SK-N-MC (cell line): ENCODE data around the gene ARHGEF2.
"Not testable (repeated sequence)": the region's sequence is repeated elsewhere in the genome, so short reads cannot be mapped to it uniquely, and the experiment has no call there.

Source experiments
- EZH2 ChIP-seq: fragments of 200-600 bp; sonication (generic); IDR thresholded peaks from one replicate; pipeline ENCODE4 v1.6.1; 2017; ENCODE audit warnings: antibody characterized with exemption
- POLR2AphosphoS5 ChIP-seq: IDR thresholded peaks from 2 replicates; pipeline ENCODE4 v1.6.1; 2012; ENCODE audit warnings: mild to moderate bottlenecking, low read depth, low read length, borderline replicate concordance

DNA sequence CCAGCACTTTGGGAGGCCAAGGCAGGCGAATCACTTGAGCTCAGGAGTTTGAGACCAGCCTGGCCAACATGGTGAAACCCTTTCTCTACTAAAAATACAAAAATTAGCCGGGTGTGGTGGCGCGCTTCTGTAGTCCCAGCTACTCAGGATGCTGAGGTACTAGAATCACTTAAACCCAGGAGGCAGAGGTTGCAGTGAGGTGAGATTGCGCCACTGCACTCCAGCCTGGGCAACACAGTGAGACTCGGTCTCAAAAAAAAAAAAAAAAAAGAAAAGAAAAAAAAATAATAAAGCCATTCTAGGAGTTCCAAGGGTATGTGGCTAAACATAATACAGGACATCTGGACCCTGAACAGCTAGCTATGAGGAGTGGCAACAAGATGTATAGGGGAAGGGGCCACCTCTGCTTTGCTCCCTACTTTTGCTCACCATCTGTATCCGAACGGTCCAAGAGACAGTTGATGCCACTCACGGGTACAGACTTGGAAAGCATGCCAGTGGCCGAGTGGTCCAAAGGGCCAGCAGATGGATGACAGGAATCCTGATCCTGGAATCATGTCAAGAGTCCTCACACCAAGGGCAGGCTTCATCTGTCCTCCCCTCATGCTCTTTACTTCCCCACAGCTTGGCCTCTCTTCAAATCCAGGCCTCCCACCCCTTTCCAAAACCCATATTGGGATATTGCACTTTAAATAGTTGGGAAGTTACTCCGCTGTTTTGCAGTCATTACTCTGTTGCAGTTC lies 6.7 kb upstream of the ARHGEF2 start:
- TF ChIP-seq EZH2, POLR2AphosphoS5: not testable (repeated sequence)
